IMR-90 (cell line): ENCODE results near the gene SF3B3. TPM values are rescaled to one million over a fixed set of nuclear protein-coding genes. Genes with fewer than 3 reads are reported as not detected.

ENCODE experiments used
- ATAC-seq: fragments of 200-7000 bp; cut with Tn5 transposase; 2 replicates; pipeline ENCODE4 v1.9.1; 2020; ENCODE audit warnings: low read depth, mild to moderate bottlenecking, moderate library complexity
- BruUV-seq: library from RNA; stranded (reverse); fragments of 400-500 nt; replicated peaks from 2 replicates; lab custom pipeline; 2021; lab: Mats Ljungman, UMichigan
- CTCF ChIA-PET: fragments of 300-600 bp; formaldehyde crosslinking; extraction: SDS; loops from one replicate; lab custom pipeline; 2021; ENCODE audit warnings: antibody characterized with exemption; lab: Yijun Ruan, JAX
- POLR2A ChIA-PET: fragments of 300-600 bp; sonication (Branson Sonifier 250); formaldehyde crosslinking; loops from one replicate; lab custom pipeline; 2022; ENCODE audit warnings: antibody characterized with exemption; ENCODE audit not compliant: unreplicated experiment; lab: Charles Lee
- DNase-seq: peaks from one replicate; pipeline ENCODE4 v3.0.0; 2013
- H2AFZ ChIP-seq: replicated peaks from 2 replicates; pipeline ENCODE3; 2013; ENCODE audit warnings: low read length, mild to moderate bottlenecking; ENCODE audit not compliant: poor library complexity
- H2AK5ac ChIP-seq: 2 replicates; pipeline ENCODE4 v1.6.1; 2013; ENCODE audit warnings: low read depth, low read length, inconsistent platforms
- H2AK9ac ChIP-seq: replicated peaks from 2 replicates; pipeline ENCODE3; 2013; ENCODE audit warnings: mild to moderate bottlenecking, low read depth, low read length, moderate library complexity; ENCODE audit not compliant: poor library complexity
- H2BK120ac ChIP-seq: 2 replicates; pipeline ENCODE4 v1.6.1; 2013; ENCODE audit warnings: low read depth, low read length, inconsistent platforms
- H2BK15ac ChIP-seq: 3 replicates; pipeline ENCODE4 v1.6.1; 2013; ENCODE audit warnings: low read depth, low read length, inconsistent platforms
- H2BK20ac ChIP-seq: 2 replicates; pipeline ENCODE4 v1.6.1; 2013; ENCODE audit warnings: low read depth, mild to moderate bottlenecking, inconsistent platforms, low read length, moderate library complexity
- H2BK5ac ChIP-seq: 2 replicates; pipeline ENCODE4 v1.6.1; 2013; ENCODE audit warnings: mild to moderate bottlenecking, low read depth, low read length, inconsistent platforms; ENCODE audit not compliant: poor library complexity, severe bottlenecking
- H3K14ac ChIP-seq: replicated peaks from 2 replicates; pipeline ENCODE4 v1.6.1; 2013; ENCODE audit warnings: low read depth, low read length, inconsistent platforms
- H3K18ac ChIP-seq: 2 replicates; pipeline ENCODE4 v1.6.1; 2013; ENCODE audit warnings: low read depth, low read length, control low read depth
- H3K23ac ChIP-seq: 2 replicates; pipeline ENCODE4 v1.6.1; 2013; ENCODE audit warnings: low read depth, low read length, inconsistent platforms
- H3K27ac ChIP-seq: 2 replicates; pipeline ENCODE4 v1.5.1; 2013; ENCODE audit warnings: mild to moderate bottlenecking, control low read depth, low read length; ENCODE audit not compliant: insufficient read depth
- H3K27me3 ChIP-seq: 2 replicates; pipeline ENCODE4 v1.6.1; 2013; ENCODE audit warnings: low read length; ENCODE audit not compliant: control insufficient read depth, insufficient read depth
- H3K36me3 ChIP-seq: 2 replicates; pipeline ENCODE4 v1.6.1; 2013; ENCODE audit warnings: low read length, mixed read lengths; ENCODE audit not compliant: control insufficient read depth, insufficient read depth
- H3K4ac ChIP-seq: 2 replicates; pipeline ENCODE4 v1.6.1; 2013; ENCODE audit warnings: low read depth, low read length, inconsistent platforms
- H3K4me1 ChIP-seq: 2 replicates; pipeline ENCODE4 v1.6.1; 2013; ENCODE audit warnings: low read length, mixed read lengths; ENCODE audit not compliant: control insufficient read depth, insufficient read depth
- H3K4me2 ChIP-seq: 2 replicates; pipeline ENCODE4 v1.6.1; 2013; ENCODE audit warnings: low read depth, mild to moderate bottlenecking, control low read depth, low read length, moderate library complexity
- H3K4me3 ChIP-seq: 2 replicates; pipeline ENCODE4 v1.5.1; 2013; ENCODE audit warnings: low read depth, mild to moderate bottlenecking, control low read depth, low read length, moderate library complexity; ENCODE audit not compliant: insufficient read depth
- H3K56ac ChIP-seq: 2 replicates; pipeline ENCODE4 v1.6.1; 2013; ENCODE audit warnings: low read length, inconsistent platforms; ENCODE audit not compliant: insufficient read depth; ENCODE audit errors: extremely low read depth
- H3K79me1 ChIP-seq, 2 experiments: 2 replicates each; pipeline ENCODE4 v1.6.1; 2013; ENCODE audit warnings: low read length in 2 of 2, inconsistent platforms in 1 of 2, low read depth in 1 of 2
- H3K9ac ChIP-seq: 2 replicates; pipeline ENCODE4 v1.6.1; 2013; ENCODE audit warnings: low read depth, low read length, control low read depth
- H3K9me1 ChIP-seq: 2 replicates; pipeline ENCODE4 v1.6.1; 2013; ENCODE audit warnings: low read length, inconsistent platforms; ENCODE audit not compliant: insufficient read depth
- H3K9me3 ChIP-seq: 2 replicates; pipeline ENCODE4 v1.6.1; 2013; ENCODE audit warnings: low read length; ENCODE audit not compliant: control insufficient read depth, insufficient read depth
- H4K20me1 ChIP-seq: 2 replicates; pipeline ENCODE4 v1.6.1; 2013; ENCODE audit warnings: low read length, inconsistent platforms; ENCODE audit not compliant: insufficient read depth
- H4K5ac ChIP-seq: 2 replicates; pipeline ENCODE4 v1.6.1; 2013; ENCODE audit warnings: mild to moderate bottlenecking, low read depth, low read length, control low read depth
- H4K8ac ChIP-seq, 2 experiments: 2 replicates each; pipeline ENCODE4 v1.6.1; 2013; ENCODE audit warnings: low read depth in 2 of 2, low read length in 2 of 2, control low read depth in 1 of 2, inconsistent platforms in 1 of 2
- H4K91ac ChIP-seq: 2 replicates; pipeline ENCODE4 v1.6.1; 2013; ENCODE audit warnings: low read depth, low read length, inconsistent platforms; ENCODE audit not compliant: insufficient read depth
- BHLHE40 ChIP-seq: fragments of 150-350 bp; IDR thresholded peaks from 2 replicates; pipeline ENCODE4 v1.6.1; 2016; ENCODE audit warnings: mild to moderate bottlenecking, low read depth, low read length
- CEBPB ChIP-seq: IDR thresholded peaks from 2 replicates; pipeline ENCODE4 v1.6.1; 2012; ENCODE audit warnings: low read depth, low read length, improper control_type of control experiment
- CHD1 ChIP-seq: IDR thresholded peaks from 2 replicates; pipeline ENCODE4 v1.6.1; 2012; ENCODE audit warnings: low read depth, low read length, improper control_type of control experiment
- CTCF ChIP-seq: conservative IDR thresholded peaks from 2 replicates; pipeline ENCODE4 v1.5.1; 2012; ENCODE audit warnings: mild to moderate bottlenecking, low read depth, low read length, improper control_type of control experiment
- ELK1 ChIP-seq: fragments of 150-350 bp; IDR thresholded peaks from 2 replicates; pipeline ENCODE4 v1.6.1; 2016; ENCODE audit warnings: low read depth, mild to moderate bottlenecking, low read length, moderate library complexity, borderline replicate concordance
- FOS ChIP-seq: fragments of 150-350 bp; IDR thresholded peaks from 2 replicates; pipeline ENCODE4 v1.6.1; 2016; ENCODE audit warnings: low read depth, low read length
- MAFK ChIP-seq: IDR thresholded peaks from 2 replicates; pipeline ENCODE4 v1.6.1; 2012; ENCODE audit warnings: low read depth, low read length, improper control_type of control experiment
- MAZ ChIP-seq: IDR thresholded peaks from 2 replicates; pipeline ENCODE4 v1.6.1; 2012; ENCODE audit warnings: low read depth, mild to moderate bottlenecking, low read length, improper control_type of control experiment, moderate library complexity, borderline replicate concordance
- MXI1 ChIP-seq: IDR thresholded peaks from 2 replicates; pipeline ENCODE4 v1.6.1; 2012; ENCODE audit warnings: low read depth, mild to moderate bottlenecking, low read length, moderate library complexity, borderline replicate concordance
- NFE2L2 ChIP-seq: fragments of 150-350 bp; IDR thresholded peaks from 2 replicates; pipeline ENCODE4 v1.6.1; 2016; ENCODE audit warnings: low read depth, mild to moderate bottlenecking, low read length
- POLR2A ChIP-seq: IDR thresholded peaks from 2 replicates; pipeline ENCODE4 v1.6.1; 2012; ENCODE audit warnings: mild to moderate bottlenecking, low read depth, low read length
- RAD21 ChIP-seq: IDR thresholded peaks from 2 replicates; pipeline ENCODE4 v1.6.1; 2012; ENCODE audit warnings: low read length, improper control_type of control experiment
- RCOR1 ChIP-seq: IDR thresholded peaks from 2 replicates; pipeline ENCODE4 v1.6.1; 2012; ENCODE audit warnings: mild to moderate bottlenecking, low read length, improper control_type of control experiment; ENCODE audit not compliant: insufficient replicate concordance
- RFX5 ChIP-seq: IDR thresholded peaks from 2 replicates; pipeline ENCODE4 v1.8.0; 2012; ENCODE audit warnings: low read depth, mild to moderate bottlenecking, low read length, moderate library complexity
- SMC3 ChIP-seq: fragments of 150-350 bp; IDR thresholded peaks from 2 replicates; pipeline ENCODE4 v1.6.1; 2016; ENCODE audit warnings: low read depth, mild to moderate bottlenecking, antibody characterized with exemption, low read length, moderate library complexity
- USF2 ChIP-seq: fragments of 150-350 bp; IDR thresholded peaks from 2 replicates; pipeline ENCODE4 v1.6.1; 2017; ENCODE audit warnings: mild to moderate bottlenecking, antibody characterized with exemption, low read length, low read depth
- WGBS, 2 experiments: methylation state at CpG; one replicate each; pipeline versions ENCODE4 v1.1.5 to v1.1.7; 2013; ENCODE audit warnings: missing lambda C conversion rate in 2 of 2; ENCODE audit not compliant: insufficient read length in 1 of 2; ENCODE audit errors: extremely low coverage in 2 of 2; 5-methylcytosine and 5-hydroxymethylcytosine counted together
- dilution Hi-C: fragments of 300-500 bp; cut with HindIII; formaldehyde crosslinking; loops from one replicate; pipeline ENCODE4 v1.14.3; 2018; ENCODE audit warnings: low sequenced_read_pairs; ENCODE audit not compliant: unreplicated experiment
- in situ Hi-C: fragments of 300-500 bp; cut with MboI; formaldehyde crosslinking; loops from 3 replicates; pipeline ENCODE4 v1.14.3; 2019; ENCODE audit warnings: low sequenced_read_pairs, inconsistent platforms, mixed read lengths
- intact Hi-C: fragments of 100-400 bp; cut with micrococcal nuclease; formaldehyde crosslinking; loops from 2 replicates; pipeline ENCODE4 v1.10.0; 2022
- polyA plus RNA-seq, 3 experiments: library from polyadenylated mRNA; depleted of rRNA; stranded (reverse); fragments of >200 nt; gene quantifications; 2 replicates each; pipeline ENCODE4 v1.2.3, GENCODE V29; 2012; ENCODE audit warnings: low replicate concordance in 1 of 3
- total RNA-seq: library from RNA; depleted of rRNA; stranded (reverse); fragments of >200 nt; gene quantifications from 2 replicates; pipeline ENCODE4 v1.2.3, GENCODE V29; 2012

SF3B3 gene
- total and polyA plus RNA-seq, 2 of the 4 experiments (the other 2 are of a cell fraction) = 97.9 to 134 TPM

DNA sequence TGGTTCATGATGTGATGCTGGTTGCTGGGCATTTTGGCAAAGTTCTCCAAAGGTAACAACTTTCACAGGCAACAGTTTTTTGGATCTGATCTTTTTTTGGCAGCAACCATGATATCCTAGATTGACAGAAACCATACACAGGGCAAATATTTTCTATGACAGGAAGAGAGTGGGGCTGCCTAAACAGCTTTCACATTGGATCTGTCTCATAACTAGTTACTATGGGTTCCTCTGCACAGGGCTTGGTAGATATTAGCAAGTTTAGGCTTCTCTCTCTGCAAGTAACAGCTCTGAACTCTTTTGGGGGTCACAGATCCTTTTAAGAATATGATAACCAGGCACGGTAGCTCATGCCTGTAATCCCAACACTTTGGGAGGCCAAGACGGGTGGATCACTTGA is 28.8 kb upstream of the SF3B3 start:
- no peak for TF ChIP-seq CTCF
- no peak for TF ChIP-seq SMC3
- no peak for TF ChIP-seq POLR2A
- TF ChIP-seq MAFK = no peak
- no peak for TF ChIP-seq FOS
- TF ChIP-seq ELK1 = no peak
- TF ChIP-seq CHD1 = no peak
- TF ChIP-seq RCOR1 = no peak
- TF ChIP-seq CEBPB = no peak
- TF ChIP-seq MXI1 = no peak
- TF ChIP-seq NFE2L2 = no peak
- no peak for TF ChIP-seq USF2
- TF ChIP-seq RAD21 = no peak
- TF ChIP-seq BHLHE40 = no peak
- no peak for TF ChIP-seq RFX5
- TF ChIP-seq MAZ = no peak
- ATAC-seq (no peak), DNase-seq (no peak)
- no peak overlapping the region for H4K91ac ChIP-seq
- H2AK5ac ChIP-seq = no peak overlapping the region
- peaks cover 3% of the 10 kb centered on the region for H3K4me1 ChIP-seq
- H2AK9ac ChIP-seq = no peak overlapping the region
- in situ Hi-C loops = no loop called here
- no peaks in the 10 kb centered on the region for H4K20me1 ChIP-seq
- H3K23ac ChIP-seq = no peak overlapping the region
- no peak overlapping the region for H3K4ac ChIP-seq
- H3K4me3 ChIP-seq = no peak overlapping the region
- no TSS peak for BruUV-seq
- no peak overlapping the region for H3K9ac ChIP-seq
- H3K79me1 ChIP-seq = no peaks in the 10 kb centered on the region
- H3K27me3 ChIP-seq = no peaks in the 10 kb centered on the region
- H3K56ac ChIP-seq = no peak overlapping the region
- H3K9me1 ChIP-seq = peaks cover 15% of the 10 kb centered on the region
- H4K8ac ChIP-seq = no peak overlapping the region
- no peak overlapping the region for H4K5ac ChIP-seq
- H3K36me3 ChIP-seq = peaks cover 42% of the 10 kb centered on the region
- WGBS, 2 experiments = no CpG with 5 or more reads among the region's 2 CpGs
- no peaks in the 10 kb centered on the region for H3K9me3 ChIP-seq
- H2AFZ ChIP-seq = no peak overlapping the region
- H2BK20ac ChIP-seq = no peak overlapping the region
- H3K14ac ChIP-seq = no peak overlapping the region
- intact Hi-C loops = no loop called here
- POLR2A ChIA-PET = no interaction called here
- no peak overlapping the region for H2BK120ac ChIP-seq
- H3K18ac ChIP-seq = no peak overlapping the region
- no peak overlapping the region for H3K27ac ChIP-seq
- CTCF ChIA-PET = no interaction called here
- dilution Hi-C loops = no loop called here
- H3K4me2 ChIP-seq = no peak overlapping the region
- H2BK5ac ChIP-seq = no peak overlapping the region
- no peak overlapping the region for H2BK15ac ChIP-seq
